ENCODE results near the gene OSGIN1.

DNA sequence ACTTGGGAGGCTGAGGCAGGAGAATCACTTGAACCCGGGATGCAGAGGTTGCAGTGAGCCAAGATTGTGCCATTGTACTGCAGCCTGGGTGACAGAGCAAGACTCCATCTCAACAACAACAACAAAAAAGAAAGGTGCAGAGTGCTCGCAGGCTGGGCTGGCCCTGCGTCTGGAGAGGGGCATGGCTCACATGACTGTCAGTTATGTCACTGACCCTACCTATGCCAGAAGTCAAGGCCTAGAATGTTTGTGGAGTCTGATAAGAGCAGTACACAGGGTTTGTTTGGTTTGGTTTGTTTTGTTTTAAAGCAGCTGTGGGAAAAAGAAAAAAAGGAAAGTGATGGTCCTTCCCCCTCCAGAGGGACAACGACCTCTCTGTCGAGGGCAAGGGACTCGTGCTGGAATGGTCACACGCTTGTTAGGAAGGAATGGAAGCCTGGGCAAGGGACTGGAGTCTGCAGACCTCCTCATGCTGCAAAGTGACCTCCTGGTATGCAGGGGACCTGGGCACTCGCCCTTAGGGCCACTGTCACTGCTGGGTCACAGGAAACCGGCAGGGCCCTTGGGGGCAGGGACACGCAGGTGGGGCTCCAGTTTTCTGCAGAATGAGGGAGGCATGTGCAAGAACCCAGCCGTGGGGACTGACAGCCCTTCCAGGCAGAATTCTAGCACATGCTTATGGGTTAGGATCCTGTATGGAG lies 10.1 kb upstream of the OSGIN1 start:
- TF ChIP-seq, protein P1, sequence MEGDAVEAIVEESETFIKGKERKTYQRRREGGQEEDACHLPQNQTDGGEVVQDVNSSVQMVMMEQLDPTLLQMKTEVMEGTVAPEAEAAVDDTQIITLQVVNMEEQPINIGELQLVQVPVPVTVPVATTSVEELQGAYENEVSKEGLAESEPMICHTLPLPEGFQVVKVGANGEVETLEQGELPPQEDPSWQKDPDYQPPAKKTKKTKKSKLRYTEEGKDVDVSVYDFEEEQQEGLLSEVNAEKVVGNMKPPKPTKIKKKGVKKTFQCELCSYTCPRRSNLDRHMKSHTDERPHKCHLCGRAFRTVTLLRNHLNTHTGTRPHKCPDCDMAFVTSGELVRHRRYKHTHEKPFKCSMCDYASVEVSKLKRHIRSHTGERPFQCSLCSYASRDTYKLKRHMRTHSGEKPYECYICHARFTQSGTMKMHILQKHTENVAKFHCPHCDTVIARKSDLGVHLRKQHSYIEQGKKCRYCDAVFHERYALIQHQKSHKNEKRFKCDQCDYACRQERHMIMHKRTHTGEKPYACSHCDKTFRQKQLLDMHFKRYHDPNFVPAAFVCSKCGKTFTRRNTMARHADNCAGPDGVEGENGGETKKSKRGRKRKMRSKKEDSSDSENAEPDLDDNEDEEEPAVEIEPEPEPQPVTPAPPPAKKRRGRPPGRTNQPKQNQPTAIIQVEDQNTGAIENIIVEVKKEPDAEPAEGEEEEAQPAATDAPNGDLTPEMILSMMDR (conservative IDR thresholded peaks at IDR 0.05; ENCODE audit: low read depth, low read length): no peak
- TF ChIP-seq EZH2 (IDR thresholded peaks at IDR 0.05; ENCODE audit: low read length, unreplicated experiment) (no peak), EZH2phosphoT487 (IDR thresholded peaks at IDR 0.05; ENCODE audit: borderline replicate concordance, low read length) (no peak)
